HG03521 (cell line): ENCODE data around the gene HOXA4.

Source experiments
- ATAC-seq: cut with Tn5 transposase; IDR thresholded peaks from one replicate; pipeline ENCODE4 v1.9.1; 2021; ENCODE audit warnings: mild to moderate bottlenecking, moderate library complexity; ENCODE audit not compliant: unreplicated experiment

Gene HOXA4

DNA sequence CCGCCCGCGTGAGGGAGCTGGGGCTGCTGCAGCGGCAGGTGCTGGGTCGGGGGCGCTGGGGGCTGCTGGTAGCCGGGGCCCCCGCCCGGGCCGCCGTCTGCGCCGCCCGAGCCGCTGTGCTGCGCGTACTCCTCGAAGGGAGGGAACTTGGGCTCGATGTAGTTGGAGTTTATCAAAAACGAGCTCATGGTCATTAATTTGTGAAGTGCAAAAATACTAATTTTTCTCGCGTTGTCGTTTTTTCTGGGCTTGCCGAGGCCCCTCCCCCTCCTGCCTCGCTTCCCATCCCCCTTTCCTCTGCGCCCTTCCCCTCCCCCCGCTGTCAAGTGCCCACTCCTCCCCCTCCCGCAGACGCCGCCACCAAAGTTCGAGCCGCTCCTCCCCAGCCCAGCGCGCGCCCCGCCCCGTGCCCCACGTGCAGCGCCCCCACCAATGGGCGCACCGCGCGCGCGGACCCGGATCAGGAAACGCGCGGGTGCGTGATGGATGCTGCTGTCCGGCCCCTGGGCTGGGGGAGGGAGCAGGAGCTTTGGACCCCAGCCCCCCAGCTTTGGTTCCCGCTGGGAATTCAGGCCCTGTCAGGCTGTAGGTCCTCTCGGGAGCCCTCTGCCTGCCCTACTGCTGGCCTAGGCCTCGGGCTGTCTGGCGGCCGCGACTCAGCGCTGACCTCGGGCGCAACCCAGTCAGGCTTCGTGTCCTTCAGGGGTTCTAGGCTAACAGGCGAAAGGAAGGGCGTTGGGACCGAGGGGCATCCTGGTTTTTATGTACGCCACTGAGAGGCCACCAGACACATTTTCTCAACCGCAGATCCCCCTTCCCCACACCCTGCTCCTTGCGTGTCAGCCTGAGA, at the start of gene HOXA4:
Gene HOXA4 (minus strand): TSS at position 218 of the 850 bp plus-strand sequence. CDS start 24 bp downstream, at position 194.
- ATAC-seq: no peak

DNA sequence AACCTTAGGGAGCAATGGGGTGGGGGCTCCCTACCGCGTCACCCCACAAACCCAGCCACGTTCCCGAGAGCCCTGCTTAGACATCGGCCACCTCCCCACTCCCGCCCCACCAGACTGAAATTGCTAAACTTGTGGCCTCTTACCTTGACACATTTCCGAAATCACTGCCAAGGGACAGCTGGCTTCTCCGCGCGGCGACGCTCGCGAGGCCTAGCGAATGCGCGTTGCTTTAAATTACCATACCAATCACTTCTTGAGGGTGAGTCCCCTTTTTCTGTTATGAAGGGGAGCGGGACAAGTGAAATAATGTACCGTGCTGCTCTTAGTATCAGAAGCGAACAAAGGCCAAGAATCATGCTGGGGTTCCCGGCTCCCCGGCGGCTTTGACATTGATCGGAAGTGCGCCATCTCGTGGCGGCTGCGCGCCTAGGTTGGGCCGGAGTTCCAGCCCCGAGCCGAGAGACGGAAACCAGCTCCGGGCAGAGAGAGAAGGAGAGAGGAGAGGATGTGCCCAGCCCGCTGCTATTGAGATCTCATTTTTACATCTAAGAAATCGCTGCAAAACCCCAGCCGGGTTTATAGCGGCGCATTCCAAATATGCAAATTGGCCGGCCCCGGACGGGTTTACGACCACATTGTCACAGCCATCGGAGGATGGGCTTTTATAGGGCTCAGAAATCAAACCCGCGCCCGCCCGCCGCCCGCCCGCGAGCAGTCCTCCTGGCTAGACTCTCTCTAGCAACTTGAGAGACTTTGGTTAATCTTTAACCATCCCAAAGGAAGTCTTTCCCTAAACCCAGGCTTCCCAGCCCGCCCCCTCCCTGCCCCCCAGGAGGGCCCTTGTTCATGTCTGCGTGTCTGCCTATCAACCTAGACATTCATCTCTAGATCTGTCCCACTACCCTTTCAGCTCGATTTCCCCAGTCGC, 49.2 kb upstream of the HOXA4 start:
- no peak for ATAC-seq

DNA sequence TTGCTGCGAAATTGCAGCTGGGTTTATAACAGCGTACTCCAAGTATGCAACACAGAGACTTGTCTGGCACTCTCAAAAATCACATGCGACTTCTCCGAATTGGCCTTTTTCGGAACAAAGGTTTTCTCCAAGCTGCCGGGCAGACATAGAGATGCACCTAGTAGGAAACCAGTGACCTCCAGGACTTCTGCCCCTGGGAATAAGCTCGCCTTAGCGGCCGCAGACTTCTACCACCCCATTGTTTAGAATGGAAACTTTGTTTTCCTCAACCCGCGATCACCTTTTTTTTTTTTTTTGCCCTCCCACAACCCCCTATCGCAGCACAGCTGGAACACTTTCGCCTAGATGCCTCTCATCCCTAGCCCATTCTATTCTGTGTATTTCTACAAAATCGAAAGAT, 48.5 kb upstream of the HOXA4 start:
- ATAC-seq: no peak

DNA sequence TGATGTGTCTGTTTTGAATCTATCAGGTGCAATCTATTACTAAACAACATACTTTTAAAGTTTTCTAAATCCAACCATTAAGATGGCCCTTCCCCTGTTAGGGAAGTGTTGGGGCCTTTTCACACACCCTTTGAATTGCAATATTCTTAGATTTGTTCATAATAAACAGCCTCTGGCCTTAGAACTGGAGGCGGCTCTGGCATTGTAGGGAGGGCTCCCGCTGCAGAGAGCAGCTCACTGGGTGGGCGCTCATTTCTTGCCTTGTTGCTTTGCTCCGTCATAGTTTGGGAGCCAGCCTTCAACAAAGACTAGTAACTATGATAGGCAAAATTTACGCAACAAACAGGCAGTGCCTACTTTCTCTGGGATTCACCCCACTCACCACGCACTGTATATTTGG, 47.8 kb upstream of the HOXA4 start:
- ATAC-seq: no peak

DNA sequence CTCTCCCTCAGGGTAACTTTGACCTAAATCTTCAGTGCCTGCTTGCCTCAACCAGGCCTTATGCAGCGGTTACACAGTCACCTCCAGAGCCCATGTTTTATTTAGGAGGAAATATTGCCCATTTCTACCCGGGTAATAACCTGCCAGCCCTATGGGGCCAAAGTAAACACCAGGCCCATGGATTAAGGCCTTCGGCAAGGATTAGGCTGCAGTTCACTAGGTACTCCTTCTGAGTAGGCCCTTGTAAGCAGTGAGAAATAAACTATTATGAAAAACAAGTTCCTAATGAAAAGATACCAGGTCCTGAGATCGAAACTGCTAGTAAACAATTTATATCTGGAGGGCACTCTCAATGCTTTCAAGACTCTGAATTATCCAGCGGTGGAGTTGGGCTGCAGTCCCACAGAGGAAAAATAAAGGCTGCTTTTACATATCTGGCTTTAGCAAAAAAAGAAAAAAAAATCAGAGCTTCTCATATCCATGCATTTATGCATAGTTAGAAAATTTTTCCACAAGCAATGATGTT, 47.3 kb upstream of the HOXA4 start:
- no peak for ATAC-seq

DNA sequence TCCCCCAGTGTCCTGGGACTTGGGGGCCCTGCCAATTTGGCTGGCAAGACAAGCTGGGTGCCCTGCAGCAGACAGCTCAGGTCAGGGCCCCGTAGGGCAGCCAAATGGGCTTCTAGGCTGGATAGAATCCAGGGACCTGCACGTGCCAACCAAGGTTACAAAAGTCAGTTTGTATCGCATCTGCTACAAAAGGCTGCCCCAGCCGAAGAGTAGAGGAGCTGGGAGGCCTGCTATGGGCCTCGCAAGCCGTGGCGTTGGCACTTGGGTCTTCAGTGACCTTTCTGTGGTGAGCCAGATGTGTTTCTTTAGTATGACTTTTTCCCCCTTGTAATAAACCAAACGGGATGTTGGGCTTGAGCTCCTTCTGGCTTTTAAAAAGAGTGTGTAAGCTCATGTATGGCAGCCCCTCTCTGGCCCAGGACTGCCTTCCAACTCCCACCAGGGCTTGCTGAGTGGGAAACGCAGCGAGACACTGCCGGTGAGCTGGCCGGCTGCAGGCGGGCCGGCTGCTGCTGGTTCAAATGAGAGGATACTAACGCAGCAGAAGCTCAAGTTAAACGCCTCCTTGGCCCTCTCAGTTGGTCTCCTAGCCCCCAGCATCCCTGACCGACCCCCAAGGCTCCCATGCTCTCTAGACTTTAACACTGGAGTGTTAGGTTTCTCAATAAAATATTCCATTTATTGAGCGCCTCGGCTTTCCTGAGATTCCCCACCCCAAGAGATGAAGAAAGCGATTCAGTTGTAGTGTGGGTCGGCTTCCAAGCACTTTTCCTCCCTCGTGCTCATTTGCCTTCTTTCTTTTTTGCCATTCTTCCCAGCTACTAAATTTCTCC, 46.6 kb upstream of the HOXA4 start:
- ATAC-seq: no peak

DNA sequence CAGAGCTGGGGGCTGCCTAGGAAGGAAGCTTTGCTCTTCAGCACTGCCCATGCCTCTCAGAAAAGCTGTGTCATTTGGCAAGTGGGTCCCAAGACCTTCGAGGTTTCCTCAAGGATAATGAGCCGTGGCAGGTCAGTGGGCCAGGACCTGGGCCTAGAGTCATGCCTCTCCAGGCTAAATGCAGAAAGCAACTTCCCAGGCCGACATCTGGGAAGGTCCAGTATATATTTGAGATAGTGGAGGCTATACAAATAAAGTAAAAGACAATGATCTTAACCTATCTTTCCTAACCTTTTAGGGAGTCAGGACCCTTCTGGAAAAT, 45.9 kb upstream of the HOXA4 start:
- no peak for ATAC-seq

DNA sequence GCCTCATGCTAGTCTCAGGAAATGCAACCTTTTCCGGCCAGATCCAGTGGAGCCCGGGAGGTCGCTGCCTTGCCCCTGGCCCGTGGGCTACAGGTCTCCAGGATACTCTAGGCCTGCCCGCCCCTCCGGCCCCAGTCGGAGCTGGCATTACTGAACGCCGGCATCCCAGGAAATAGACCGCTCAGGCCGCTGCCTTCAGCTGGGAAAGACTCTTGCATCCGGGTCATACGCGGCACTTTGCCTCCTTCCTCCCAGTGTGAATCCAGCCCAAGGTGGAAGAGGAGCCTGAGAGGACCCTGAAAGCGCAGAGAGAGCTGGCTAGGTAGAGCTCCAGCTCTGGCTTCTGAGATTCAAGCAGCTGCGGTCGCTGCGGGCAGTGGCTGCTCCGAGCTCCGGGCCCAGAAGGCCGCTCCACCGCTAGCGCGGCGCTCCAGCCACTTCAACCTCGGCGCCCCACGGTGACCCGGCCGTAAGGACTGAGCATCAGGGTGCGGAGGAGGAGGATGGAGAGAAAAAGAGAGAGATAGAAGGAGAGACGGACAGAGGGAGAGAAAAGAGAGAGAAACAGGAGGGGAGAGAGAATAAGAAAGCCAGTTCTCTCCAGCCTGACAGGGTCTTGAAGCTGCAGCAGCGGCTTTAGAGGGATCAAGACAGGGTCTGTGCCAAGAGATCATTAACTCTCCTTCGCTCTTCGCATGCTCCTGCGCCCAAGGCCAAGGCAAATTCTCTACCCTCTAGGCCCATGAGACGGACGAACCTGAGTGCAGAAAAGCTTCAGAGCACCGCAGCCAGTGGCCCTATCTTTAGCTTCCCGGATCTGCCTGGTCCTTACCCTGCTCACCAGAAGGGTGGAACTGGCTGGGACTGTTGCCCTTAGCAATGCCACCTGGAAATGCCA, 45.3 kb upstream of the HOXA4 start:
- no peak for ATAC-seq

DNA sequence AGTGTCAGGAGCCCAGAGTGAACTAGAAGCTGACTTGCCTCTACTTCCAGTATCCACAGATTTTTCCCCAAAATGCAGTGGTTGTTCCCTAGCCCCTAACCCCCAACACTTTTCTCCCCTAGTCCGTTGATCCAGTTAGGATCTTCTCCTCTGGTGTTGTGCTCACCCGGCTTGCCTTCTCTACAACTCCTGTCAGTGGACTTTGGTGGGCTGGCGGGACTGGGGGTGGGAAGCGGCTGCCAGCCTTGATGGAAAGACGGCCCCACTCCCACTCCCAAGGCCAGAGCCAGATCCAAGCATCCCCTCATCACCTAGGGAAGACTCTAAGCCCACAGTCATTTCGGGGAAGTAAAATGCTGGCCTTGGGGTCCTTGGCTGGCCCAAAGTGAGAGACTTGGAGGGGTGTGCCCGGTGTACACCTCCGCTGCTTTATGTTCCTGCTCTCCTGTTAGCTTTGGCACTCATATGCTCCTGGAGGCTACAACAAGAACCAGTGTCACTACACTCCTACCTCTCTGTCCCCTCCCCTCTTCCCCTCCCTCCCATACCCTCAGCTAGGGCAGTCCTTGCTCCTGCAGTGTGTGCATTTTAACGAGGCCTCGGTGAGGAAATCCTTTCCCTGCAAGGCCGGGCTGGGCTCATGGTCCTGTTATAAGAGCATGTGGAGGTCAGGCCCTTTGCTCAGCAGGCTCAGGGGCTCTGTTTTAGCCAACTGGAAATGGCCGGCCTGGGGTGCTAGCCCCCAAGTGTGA, 44.5 kb upstream of the HOXA4 start:
- ATAC-seq: no peak

DNA sequence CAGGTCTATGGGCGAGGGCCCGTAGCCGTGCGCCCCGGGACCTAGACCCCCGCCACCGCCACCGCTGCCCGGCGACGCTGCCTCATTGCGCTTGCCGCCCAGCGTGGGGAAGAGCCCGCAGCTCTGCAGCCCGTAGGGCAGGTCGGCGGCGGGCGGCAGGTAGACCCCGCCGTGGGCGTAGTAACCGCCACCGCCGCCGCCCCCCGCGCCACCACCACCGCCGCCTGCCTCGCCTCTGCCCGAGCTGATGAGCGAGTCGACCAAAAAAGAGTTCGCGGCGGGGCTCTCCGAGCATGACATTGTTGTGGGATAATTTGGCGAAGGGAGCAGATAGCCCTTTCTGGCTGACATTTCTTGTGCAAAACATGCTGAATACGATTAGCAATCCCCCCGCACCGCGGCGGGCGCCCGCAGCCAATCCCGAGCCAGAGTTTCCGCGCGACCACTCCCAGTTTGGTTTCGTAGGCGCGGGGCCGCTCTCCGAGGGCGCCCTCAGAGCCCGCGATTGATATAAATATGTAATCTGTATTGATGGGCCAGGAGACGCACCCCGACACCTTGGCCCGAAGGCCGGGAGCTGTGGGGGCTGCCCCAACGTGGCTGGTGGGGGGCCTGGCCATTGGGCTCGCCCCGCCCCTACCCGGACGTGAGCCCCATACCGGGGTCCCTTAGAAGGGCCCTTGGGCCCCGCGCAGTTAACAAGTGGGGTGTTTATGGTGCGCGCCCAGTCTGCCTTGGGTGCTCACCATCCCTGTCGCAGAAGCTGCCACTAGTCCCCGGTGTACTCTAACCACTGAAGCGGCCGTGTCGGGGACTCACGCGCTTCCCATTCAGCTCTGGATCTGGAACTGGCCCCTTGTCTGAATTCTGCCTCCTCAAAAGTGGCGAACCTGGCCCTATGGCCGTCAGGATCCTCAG, 43.7 kb upstream of the HOXA4 start, which contains the start of gene HOXA10:
Gene HOXA10 (minus strand): TSS at position 365 of the 918 bp plus-strand sequence. CDS start 14 bp downstream, at position 351.
- ATAC-seq: no peak

DNA sequence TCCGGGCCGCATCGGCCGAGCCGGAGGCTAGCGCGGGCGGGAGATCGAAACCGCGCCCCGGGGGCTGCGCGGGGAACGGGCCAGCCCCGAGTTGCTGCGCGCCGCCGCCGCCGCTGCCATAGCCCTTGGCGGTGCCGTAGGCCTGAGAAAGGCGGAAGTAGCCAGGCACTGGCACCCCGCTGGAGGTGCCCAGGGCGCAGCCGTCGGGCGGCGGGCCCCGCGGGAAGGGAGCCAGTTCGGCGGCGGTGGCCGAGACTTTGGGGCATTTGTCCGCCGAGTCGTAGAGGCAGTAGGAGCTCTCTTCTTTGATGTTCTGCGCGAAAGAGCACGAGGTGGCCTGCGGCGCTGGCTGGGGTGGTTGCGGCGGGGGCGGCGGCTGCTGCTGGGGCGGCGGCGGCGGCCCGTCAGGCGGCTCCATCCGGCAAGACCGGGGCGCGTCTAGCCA, 43.0 kb upstream of the HOXA4 start:
- no peak for ATAC-seq

DNA sequence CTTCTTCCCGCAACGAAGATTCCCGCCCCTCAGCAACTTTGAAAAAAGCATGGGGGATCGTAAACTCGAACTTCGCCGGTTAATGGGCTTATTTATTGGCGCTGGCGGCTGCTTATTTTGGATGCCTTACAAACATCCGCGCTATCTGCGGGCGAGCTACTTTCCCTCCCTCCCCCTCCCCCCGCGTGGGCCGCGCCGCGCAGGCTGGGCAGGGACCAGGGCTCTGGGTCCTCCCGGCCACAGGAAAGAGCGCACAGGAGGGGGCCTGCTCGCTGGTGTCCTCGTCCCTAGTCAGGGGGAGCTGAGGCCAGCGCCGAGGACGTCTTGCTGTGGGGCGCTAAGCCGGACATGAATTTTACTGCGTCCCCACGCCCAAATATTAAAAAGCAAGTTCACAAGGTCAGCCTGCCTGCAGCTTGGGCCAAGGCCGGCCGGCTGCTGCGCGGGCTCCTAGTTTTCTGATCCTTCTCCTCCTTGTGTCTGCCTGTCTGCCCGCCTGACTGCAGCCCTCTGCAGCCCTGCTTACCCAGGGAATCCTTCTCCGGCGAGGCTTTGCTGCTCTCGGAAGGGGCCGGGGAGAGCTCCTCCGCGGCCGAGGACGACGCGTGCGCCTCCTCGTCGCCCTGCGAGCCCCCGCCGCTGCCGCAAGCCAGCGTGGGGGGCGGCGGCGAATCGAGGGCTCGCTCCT, 42.4 kb upstream of the HOXA4 start:
- no peak for ATAC-seq

DNA sequence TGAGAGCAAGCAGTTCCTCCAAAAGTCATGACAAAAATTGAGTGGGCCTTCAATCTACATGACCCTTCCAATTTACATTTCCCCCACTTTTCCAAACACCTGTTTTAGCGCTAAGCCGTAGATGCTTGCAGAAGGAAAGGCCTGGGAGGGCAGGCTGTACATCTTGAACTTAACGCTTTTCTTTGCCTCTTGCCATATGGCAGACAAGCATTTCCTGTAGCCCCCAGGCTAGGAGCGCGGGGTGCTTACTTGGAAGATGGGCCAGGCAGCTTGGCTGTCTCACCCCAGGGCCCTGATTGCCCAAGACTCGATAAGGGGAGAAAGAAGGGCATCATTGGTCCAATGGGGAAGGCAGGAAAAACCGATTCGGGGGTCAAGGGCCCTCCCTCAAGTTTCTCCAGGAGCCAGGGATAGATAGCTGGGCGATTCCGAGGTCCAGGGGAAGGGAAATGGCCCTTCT, 41.8 kb upstream of the HOXA4 start:
- ATAC-seq: no peak

DNA sequence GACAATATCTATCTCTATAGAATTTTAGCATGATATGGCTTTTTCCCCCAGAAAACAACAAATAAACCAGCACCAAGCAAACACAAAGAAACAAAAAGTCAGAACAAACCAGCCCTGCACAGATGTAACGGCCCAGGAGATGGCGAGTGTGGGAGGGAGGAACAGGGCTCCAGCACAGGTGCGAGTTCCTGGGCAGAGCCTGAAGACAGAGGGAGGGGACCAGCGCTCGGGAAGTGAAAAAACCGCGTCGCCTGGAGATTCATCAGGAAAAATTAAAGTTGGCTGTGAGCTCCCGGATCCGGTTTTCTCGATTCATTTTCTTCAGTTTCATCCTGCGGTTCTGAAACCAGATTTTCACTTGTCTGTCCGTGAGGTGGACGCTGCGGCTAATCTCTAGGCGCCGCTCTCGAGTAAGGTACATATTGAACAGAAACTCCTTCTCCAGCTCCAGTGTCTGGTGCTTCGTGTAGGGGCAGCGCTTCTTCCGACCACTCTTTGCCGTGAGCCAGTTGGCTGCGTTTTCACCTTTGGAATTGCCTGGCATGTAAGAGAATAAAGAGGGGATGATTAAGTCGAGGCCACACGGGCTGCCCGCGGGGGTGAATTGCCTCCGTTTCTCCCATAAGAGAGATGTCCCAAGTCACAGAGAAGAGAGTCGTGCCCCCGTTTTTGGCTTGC, 41.2 kb upstream of the HOXA4 start:
- no peak for ATAC-seq

DNA sequence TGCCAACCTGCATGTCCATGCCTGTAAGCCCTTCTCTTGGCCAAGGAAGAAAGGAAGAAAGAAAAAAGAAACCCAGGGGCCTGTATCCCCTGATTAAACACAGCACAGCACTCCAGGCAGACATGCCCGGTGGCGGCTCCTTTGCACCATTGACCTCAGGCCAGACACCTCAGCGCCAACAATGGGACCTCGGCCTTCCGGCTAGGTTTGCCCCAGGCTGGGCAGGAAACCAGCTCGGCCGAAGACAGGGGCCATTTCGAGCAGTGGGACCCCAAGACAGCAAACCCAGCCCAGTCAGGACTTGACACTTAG, 40.7 kb upstream of the HOXA4 start:
- ATAC-seq: no peak

DNA sequence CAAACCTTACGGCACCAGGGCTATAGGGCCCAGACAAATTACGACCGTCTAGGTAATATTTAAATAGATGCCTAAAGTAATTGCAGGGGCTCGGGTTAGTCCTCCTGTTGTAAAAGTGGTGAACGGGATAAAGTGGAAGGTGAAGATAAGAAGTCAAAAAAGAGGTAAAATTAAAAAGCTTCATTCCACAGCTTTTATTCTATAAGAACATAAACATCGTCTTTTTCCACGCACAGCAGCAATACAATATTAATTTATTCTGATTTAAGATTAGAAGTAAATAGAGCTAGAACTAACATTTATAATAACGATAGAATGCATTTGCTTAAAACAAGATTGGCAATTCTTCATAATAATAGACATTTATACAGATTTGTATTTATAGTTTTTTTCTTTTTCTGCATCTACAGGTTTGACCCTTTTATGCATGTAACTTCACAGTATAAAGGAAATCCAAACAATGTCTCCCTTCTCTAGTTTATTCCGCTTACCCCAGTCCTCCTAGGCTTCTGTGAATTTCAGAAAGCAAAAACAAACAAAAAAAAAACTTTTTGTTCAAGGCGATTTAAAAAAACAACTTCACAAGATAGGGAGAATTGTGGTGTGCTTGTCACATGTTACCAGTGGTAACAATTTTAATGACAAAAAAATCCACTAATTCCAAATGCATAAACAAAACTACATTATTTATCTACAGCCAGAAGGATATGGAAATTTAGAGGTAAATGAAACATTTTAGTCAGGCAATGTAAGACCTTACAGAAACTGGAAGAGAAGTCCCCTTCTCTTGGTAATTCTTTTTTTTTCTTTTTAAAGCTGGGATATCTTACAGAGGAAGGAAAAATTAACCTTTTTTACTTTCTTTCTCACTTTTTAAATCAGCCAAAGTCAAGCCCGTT, 40.1 kb upstream of the HOXA4 start:
- ATAC-seq: no peak
